ENCODE results near the gene GLCCI1. TPM values are rescaled to one million over a fixed set of nuclear protein-coding genes. Genes with fewer than 3 reads are reported as not detected.

The GLCCI1 gene
- total and polyA plus RNA-seq, 10 of the 15 experiments (the other 5 are each of a cell fraction or from before 2014, with no cell fraction given) = 12.6 to 92.0 (median 27.6) TPM

DNA sequence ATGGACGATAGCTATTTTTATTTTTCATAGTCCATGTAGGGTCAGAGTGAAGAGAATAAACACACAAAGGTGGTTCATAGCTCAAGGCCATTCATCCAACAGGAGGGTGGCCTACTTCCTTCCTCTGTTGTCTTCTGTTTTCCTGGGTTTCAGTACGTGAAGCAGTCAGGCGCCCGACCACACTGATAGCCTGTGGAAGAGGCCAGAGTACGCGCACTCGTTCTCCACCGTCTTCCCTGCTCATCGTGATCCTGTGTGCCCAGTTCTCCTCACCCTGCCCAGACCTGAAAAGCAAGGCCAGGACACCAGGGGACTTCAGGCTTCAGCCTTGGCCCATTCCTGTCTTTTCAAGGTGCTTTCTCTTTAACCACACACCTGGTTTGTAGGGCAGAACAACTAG is 134.7 kb downstream of the GLCCI1 start (continued):
- TF ChIP-seq PAX5 (IDR thresholded peaks at IDR 0.05; ENCODE audit: borderline replicate concordance, low read depth, low read length) = no peak
- no peak for TF ChIP-seq ZNF622 (IDR thresholded peaks at IDR 0.05)
- no peak for TF ChIP-seq WRNIP1 (IDR thresholded peaks at IDR 0.05; ENCODE audit: borderline replicate concordance, low read depth, low read length)
- no peak for TF ChIP-seq RELA (IDR thresholded peaks at IDR 0.05; ENCODE audit: borderline replicate concordance, partially characterized antibody)
- TF ChIP-seq DPF2 (IDR thresholded peaks at IDR 0.05) = no peak
- no peak for TF ChIP-seq PKNOX1 (IDR thresholded peaks at IDR 0.05)
- no peak for TF ChIP-seq IKZF2 (IDR thresholded peaks at IDR 0.05)
- no peak for TF ChIP-seq CHD4 (IDR thresholded peaks at IDR 0.05)
- TF ChIP-seq BMI1 (IDR thresholded peaks at IDR 0.05; ENCODE audit: borderline replicate concordance) = no peak

- Histone ChIP-seq H3K4me1 (ENCODE audit: control insufficient read depth, insufficient read depth, low read length) (no peaks in the 10 kb centered on the region), H3K9ac (ENCODE audit: control insufficient read depth, insufficient read depth, low read length) (no peak overlapping the region), H3K36me3 (ENCODE audit: control insufficient read depth in 2 of 2, insufficient read depth in 2 of 2, low read length in 1 of 2) (no peaks in the 10 kb centered on the region), H3K27me3 (replicated peaks in 1 of 2; ENCODE audit: control insufficient read depth in 2 of 2, insufficient read depth in 2 of 2, low read length in 1 of 2) (no peaks in the 10 kb centered on the region), H3K4me3 (no peak overlapping the region), H3K27ac (ENCODE audit: control insufficient read depth, insufficient read depth) (no peak overlapping the region), H3K79me2 (ENCODE audit: control insufficient read depth, insufficient read depth, low read length) (no peaks in the 10 kb centered on the region), H2AFZ (ENCODE audit: control insufficient read depth, low read depth, low read length) (no peak overlapping the region), H3K4me2 (ENCODE audit: control insufficient read depth, insufficient read depth) (no peak overlapping the region), H3K9me3 (replicated peaks; ENCODE audit: control insufficient read depth, insufficient read depth, low read length) (no peaks in the 10 kb centered on the region; the same call in 1 of the 3 replicates), H4K20me1 (ENCODE audit: control insufficient read depth, insufficient read depth) (no peaks in the 10 kb centered on the region)
- no peak for TF ChIP-seq CBX3 (IDR thresholded peaks at IDR 0.05; ENCODE audit: borderline replicate concordance, low read depth)
- TF ChIP-seq, protein P1, sequence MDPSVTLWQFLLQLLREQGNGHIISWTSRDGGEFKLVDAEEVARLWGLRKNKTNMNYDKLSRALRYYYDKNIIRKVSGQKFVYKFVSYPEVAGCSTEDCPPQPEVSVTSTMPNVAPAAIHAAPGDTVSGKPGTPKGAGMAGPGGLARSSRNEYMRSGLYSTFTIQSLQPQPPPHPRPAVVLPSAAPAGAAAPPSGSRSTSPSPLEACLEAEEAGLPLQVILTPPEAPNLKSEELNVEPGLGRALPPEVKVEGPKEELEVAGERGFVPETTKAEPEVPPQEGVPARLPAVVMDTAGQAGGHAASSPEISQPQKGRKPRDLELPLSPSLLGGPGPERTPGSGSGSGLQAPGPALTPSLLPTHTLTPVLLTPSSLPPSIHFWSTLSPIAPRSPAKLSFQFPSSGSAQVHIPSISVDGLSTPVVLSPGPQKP (IDR thresholded peaks at IDR 0.05; ENCODE audit: low read depth, low read length) = no peak
- 58% methylated on average over 4 of the region's 4 CpGs for WGBS (ENCODE audit: insufficient coverage, insufficient replicate concordance, low lambda C conversion rate, missing lambda C conversion rate)
- in situ Hi-C loops (cut with MboI) = no loop called here
- ATAC-seq (no peak; the same call in 2 of the 3 replicates), DNase-seq (ENCODE audit: low read depth, low spot score) (no peak), FAIRE-seq (no peak)
- POLR2A ChIA-PET = no interaction called here
- CTCF ChIA-PET = interaction anchor here (0.9 to 1.2 kb wide), 2 partner anchors 16 to 85 kb away, joined by 3 read pairs; no protein-coding TSS in a partner anchor
- SMC1A ChIA-PET (ENCODE audit: uncharacterized antibody, unreplicated experiment) = interaction anchor here (1.4 to 1.9 kb wide), 2 partner anchors 16 to 29 kb away, joined by 5 to 7 read pairs; no protein-coding TSS in a partner anchor
- no TSS peak for BruUV-seq (replicated peaks)
- intact Hi-C loops (cut with micrococcal nuclease; ENCODE audit: unreplicated experiment) = no loop called here
- RAD21 ChIA-PET (ENCODE audit: unreplicated experiment) = interaction anchor here (1.1 kb wide), 1 partner anchor 16 kb away, joined by 3 read pairs; no protein-coding TSS in a partner anchor
Observed at GRCh38 chr7:8105449-8106095, 137.0 kb downstream of the GLCCI1 start.
